Melanocyte of skin (primary cell): ENCODE results near the gene ARMC6. TPM values are rescaled to one million over a fixed set of nuclear protein-coding genes. Genes with fewer than 3 reads are reported as not detected.

Experiments used
- total RNA-seq, 2 donors: library from RNA; depleted of rRNA; stranded (reverse); fragments of >200 nt; gene quantifications; 2 replicates each; pipeline ENCODE4 v1.2.3, GENCODE V29; 2012

ARMC6 gene
- total RNA-seq = 10 to 100 TPM; 29.3 to 63.3 TPM

DNA sequence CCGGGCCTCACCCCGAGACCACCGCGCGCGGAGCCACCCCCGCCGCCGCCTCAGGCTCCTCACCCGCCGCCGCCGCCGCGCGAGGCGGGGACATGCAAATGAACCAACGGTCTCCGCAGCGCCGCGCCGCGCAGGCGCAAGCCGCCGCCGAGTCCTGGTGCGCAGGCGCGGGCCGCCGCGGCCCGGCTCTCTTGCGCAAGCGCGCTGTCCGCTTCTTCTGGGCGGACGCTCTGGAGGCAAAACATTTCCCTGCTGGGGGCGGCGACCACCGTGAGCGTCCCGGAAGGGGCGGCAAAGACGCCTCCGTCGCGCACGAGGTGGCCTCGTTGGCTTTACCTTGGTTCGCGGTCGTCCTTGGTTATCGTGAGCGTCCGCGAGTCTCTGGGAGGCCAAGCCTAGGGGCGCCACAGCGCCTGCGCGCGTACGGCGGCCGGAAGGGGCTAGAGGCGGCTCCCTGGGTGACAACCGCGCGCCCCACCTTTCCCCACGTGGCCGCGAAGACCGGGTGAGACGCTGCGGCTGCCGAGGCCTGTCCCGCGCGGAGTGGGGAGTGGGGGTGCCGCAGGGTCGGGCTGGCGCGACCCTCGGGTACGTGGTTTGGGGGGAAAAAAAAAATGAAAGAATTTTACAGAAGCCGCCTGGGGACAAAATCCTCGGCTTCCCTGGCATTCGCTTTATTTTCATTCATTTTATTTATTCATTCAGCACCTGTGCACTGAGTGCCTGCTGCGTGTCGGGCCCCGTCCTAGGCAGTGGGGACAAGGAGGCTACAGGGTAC is at the start of gene ARMC6, which contains the start of gene SUGP2:
Gene ARMC6, plus strand, starts transcription at position 178 of the 778 bp plus-strand sequence. CDS start 607 bp downstream, outside the sequence.
Gene SUGP2, minus strand, starts transcription at position 92 of the 778 bp plus-strand sequence. CDS start 2,446 bp downstream, outside the sequence.

DNA sequence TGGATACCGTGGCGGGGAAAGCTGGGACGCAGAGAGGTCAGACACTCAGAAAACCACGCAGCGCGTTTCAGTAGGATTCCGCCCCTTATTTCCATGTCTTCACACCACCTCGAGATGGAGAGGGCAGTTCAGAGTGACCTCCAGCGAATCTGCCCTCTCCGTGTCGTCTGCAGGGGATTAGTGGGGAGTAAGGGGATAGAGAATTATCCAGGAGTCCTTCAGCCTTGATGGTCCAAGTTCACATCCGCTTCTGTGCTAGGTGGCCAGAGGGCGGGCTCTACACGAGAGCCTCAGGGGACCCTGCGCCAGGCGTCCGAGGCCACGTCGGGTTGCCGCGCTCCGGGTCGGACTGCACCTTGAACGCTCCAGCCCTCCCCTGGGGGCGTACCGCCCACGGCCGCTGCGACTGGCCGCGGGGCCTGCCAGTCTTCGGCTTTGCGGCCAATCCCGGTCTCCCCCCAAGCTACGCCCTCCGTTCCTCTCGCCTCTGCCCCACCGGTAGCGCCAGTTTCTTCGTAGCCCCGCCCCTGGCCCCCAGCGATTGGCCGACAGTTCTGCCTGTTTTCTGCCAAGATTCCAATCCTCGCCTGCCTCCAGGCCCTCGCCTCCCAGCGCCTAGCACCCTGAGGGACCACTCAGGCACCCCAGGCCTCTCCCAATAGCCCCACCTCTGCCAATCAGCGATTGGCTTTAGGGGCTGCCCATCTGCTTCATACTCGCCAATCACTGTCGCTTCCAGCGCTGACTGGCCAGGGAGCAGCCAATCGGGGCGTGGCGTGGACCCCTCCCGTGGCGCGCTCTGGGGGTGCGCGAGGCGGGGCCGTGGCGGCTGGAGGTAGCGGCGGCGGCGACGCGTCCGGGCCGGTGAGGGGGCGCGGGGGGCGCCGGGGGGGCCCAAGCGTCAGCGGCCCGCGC is 30.0 kb downstream of the ARMC6 start, which contains the start of gene SLC25A42:
Gene SLC25A42, plus strand, starts transcription at position 812 of the 915 bp plus-strand sequence. CDS start 32,131 bp downstream, outside the sequence.

Other genes starting within 250 kb of the ARMC6 start
- gene COMP, start 242.3 kb upstream of the ARMC6 start, total RNA-seq = not detected
- gene UPF1, start 201.6 kb upstream of the ARMC6 start, total RNA-seq = 10 to 100 TPM; 29.6 to 66.6 TPM
- 1 to 10 TPM; 5.7 to 5.9 TPM for gene CERS1, start 137.4 kb upstream of the ARMC6 start, total RNA-seq
- gene COPE, start 114.2 kb upstream of the ARMC6 start, total RNA-seq = 100 to 1,000 TPM; 224 to 244 TPM
- 10 to 100 TPM; 46.5 to 65.6 TPM for gene DDX49, start 113.9 kb upstream of the ARMC6 start, total RNA-seq
- gene HOMER3, start 92.4 kb upstream of the ARMC6 start, total RNA-seq = 10 to 100 TPM; 29.3 to 39.6 TPM
- 10 to 100 TPM; 36.3 to 46.1 TPM for gene SUGP2, start 86 bp upstream of the ARMC6 start, total RNA-seq
- gene SLC25A42, start 30.4 kb downstream of the ARMC6 start, total RNA-seq = 1 to 10 TPM; 2.3 to 5.2 TPM
- gene TMEM161A, start 104.9 kb downstream of the ARMC6 start, total RNA-seq = 10 to 100 TPM; 27.5 to 37.6 TPM
- under 1 TPM in 1 of 2 donors, not detected in 1; 1.00 TPM for gene MEF2B, start 136.7 kb downstream of the ARMC6 start, total RNA-seq
- gene BORCS8, start 158.5 kb downstream of the ARMC6 start, total RNA-seq = 10 to 100 TPM; 14.8 to 27.0 TPM
- 10 to 100 TPM; 54.7 to 81.9 TPM for gene RFXANK, start 158.7 kb downstream of the ARMC6 start, total RNA-seq
- 10 to 100 TPM in 1 of 2 donors, 1 to 10 TPM in 1; 5.9 to 19.0 TPM for gene NR2C2AP, start 169.8 kb downstream of the ARMC6 start, total RNA-seq
- under 1 TPM in 1 of 2 donors, not detected in 1; under 0.01 TPM for gene NCAN, start 178.4 kb downstream of the ARMC6 start, total RNA-seq
- under 1 TPM in 1 of 2 donors, not detected in 1; under 0.01 TPM for gene TM6SF2, start 239.7 kb downstream of the ARMC6 start, total RNA-seq